ENCODE measurements around the gene CCDC138. TPM values are rescaled to one million over a fixed set of nuclear protein-coding genes. Genes with fewer than 3 reads are reported as not detected.

CCDC138 gene
- total RNA-seq, 4 donors from 2014 or later: 3.7 to 5.5 (median 4.4) TPM; not detected in 1

- Histone ChIP-seq H3K4me3 (no peak overlapping the region), H3K9me3 (peaks cover 6% of the 10 kb centered on the region in 2 donors), H3K4me1 (peaks cover 0 to 9% (median 0%) of the 10 kb centered on the region in 4 donors), H3K27me3 (no peaks in the 10 kb centered on the region), H3K27ac (no peak overlapping the region), H3K36me3 (no peaks in the 10 kb centered on the region)
- 78 to 85% methylated on average over 3 of the region's 3 CpGs for WGBS, 2 donors (ENCODE audit: low coverage in 1 of 2)
- in situ Hi-C loops (cut with MboI; ENCODE audit: low pct_ligation_motif_present in 1 of 4, low pct_unique_long_range_greater_than_20kb in 1 of 4, low sequenced_read_pairs in 3 of 4): no loop called here
- TF ChIP-seq EP300 (IDR thresholded peaks at IDR 0.05; ENCODE audit: low read depth) (no peak), POLR2AphosphoS5 (IDR thresholded peaks at IDR 0.05) (no peak), CTCF (IDR thresholded peaks at IDR 0.05) (no peak), POLR2A (IDR thresholded peaks at IDR 0.05) (no peak)
- DNase-seq: no peak
- intact Hi-C loops (cut with DNase I; ENCODE audit: low total_unique reads): no loop called here
Measured at GRCh38 chr2:108834620-108835019, 48.0 kb downstream of the CCDC138 start.

GRCh38 chr2:108835040-108835439 lies 48.5 kb downstream of the CCDC138 start:
- intact Hi-C loops (cut with DNase I; ENCODE audit: low total_unique reads) (no loop called here), in situ Hi-C loops (cut with MboI; ENCODE audit: low pct_ligation_motif_present in 1 of 4, low pct_unique_long_range_greater_than_20kb in 1 of 4, low sequenced_read_pairs in 3 of 4) (no loop called here)
- H3K27me3 ChIP-seq: no peaks in the 10 kb centered on the region
- TF ChIP-seq POLR2AphosphoS5 (IDR thresholded peaks at IDR 0.05) (no peak), POLR2A (IDR thresholded peaks at IDR 0.05) (no peak), EP300 (IDR thresholded peaks at IDR 0.05; ENCODE audit: low read depth) (no peak), CTCF (IDR thresholded peaks at IDR 0.05) (no peak)
- peaks cover 6 to 9% of the 10 kb centered on the region in 2 donors for H3K9me3 ChIP-seq
- no peaks in the 10 kb centered on the region for H3K36me3 ChIP-seq
- no peak overlapping the region for H3K27ac ChIP-seq
- WGBS, 2 donors (ENCODE audit: low coverage in 1 of 2): 83 to 100% methylated on average over 1 of the region's 1 CpG
- H3K4me1 ChIP-seq: peaks cover 0 to 9% (median 0%) of the 10 kb centered on the region in 4 donors
- H3K4me3 ChIP-seq: no peak overlapping the region
- no peak for DNase-seq

- H3K9me3 ChIP-seq: peaks cover 6 to 9% of the 10 kb centered on the region in 2 donors
- TF ChIP-seq POLR2A (IDR thresholded peaks at IDR 0.05): no peak
- no peak for TF ChIP-seq POLR2AphosphoS5 (IDR thresholded peaks at IDR 0.05)
- H3K36me3 ChIP-seq: no peaks in the 10 kb centered on the region
- no peaks in the 10 kb centered on the region for H3K27me3 ChIP-seq
- in situ Hi-C loops (cut with MboI; ENCODE audit: low pct_ligation_motif_present in 1 of 4, low pct_unique_long_range_greater_than_20kb in 1 of 4, low sequenced_read_pairs in 3 of 4) (no loop called here), intact Hi-C loops (cut with DNase I; ENCODE audit: low total_unique reads) (no loop called here)
- WGBS, 2 donors (ENCODE audit: low coverage in 1 of 2): 96 to 97% methylated on average over 7 of the region's 7 CpGs
- H3K4me1 ChIP-seq: peaks cover 0 to 9% (median 0%) of the 10 kb centered on the region in 4 donors
- no peak overlapping the region for H3K4me3 ChIP-seq
- no peak overlapping the region for H3K27ac ChIP-seq
- no peak for DNase-seq
Measured at GRCh38 chr2:108837198-108837597, 50.6 kb downstream of the CCDC138 start.

- H3K27ac ChIP-seq: no peak overlapping the region
- peaks cover 6 to 9% of the 10 kb centered on the region in 2 donors for H3K9me3 ChIP-seq
- DNase-seq: no peak
- no peaks in the 10 kb centered on the region for H3K36me3 ChIP-seq
- intact Hi-C loops (cut with DNase I; ENCODE audit: low total_unique reads): no loop called here
- no peak overlapping the region for H3K4me3 ChIP-seq
- in situ Hi-C loops (cut with MboI; ENCODE audit: low pct_ligation_motif_present in 1 of 4, low pct_unique_long_range_greater_than_20kb in 1 of 4, low sequenced_read_pairs in 3 of 4): no loop called here
- no peaks in the 10 kb centered on the region for H3K4me1 ChIP-seq
- no peak for TF ChIP-seq POLR2A (IDR thresholded peaks at IDR 0.05)
- TF ChIP-seq EP300 (IDR thresholded peaks at IDR 0.05; ENCODE audit: low read depth): no peak
- no peak for TF ChIP-seq POLR2AphosphoS5 (IDR thresholded peaks at IDR 0.05)
- TF ChIP-seq CTCF (IDR thresholded peaks at IDR 0.05): no peak
- H3K27me3 ChIP-seq: no peaks in the 10 kb centered on the region
Measured at GRCh38 chr2:108841506-108841905, 54.9 kb downstream of the CCDC138 start.

- Histone ChIP-seq H3K9me3 (no peaks in the 10 kb centered on the region), H3K4me1 (no peaks in the 10 kb centered on the region), H3K27me3 (no peaks in the 10 kb centered on the region), H3K4me3 (no peak overlapping the region), H3K36me3 (no peaks in the 10 kb centered on the region), H3K27ac (no peak overlapping the region)
- intact Hi-C loops (cut with DNase I; ENCODE audit: low total_unique reads) (no loop called here), in situ Hi-C loops (cut with MboI; ENCODE audit: low pct_ligation_motif_present in 1 of 4, low pct_unique_long_range_greater_than_20kb in 1 of 4, low sequenced_read_pairs in 3 of 4) (no loop called here)
- TF ChIP-seq EP300 (IDR thresholded peaks at IDR 0.05; ENCODE audit: low read depth) (no peak), POLR2AphosphoS5 (IDR thresholded peaks at IDR 0.05) (no peak), CTCF (IDR thresholded peaks at IDR 0.05) (no peak), POLR2A (IDR thresholded peaks at IDR 0.05) (no peak)
- DNase-seq: no peak
Measured at GRCh38 chr2:108845923-108846322, 59.4 kb downstream of the CCDC138 start.

Measured in transverse colon (tissue), 4 donors.